ENCODE data around the gene MECP2. TPM values are rescaled to one million over a fixed set of nuclear protein-coding genes. Genes with fewer than 3 reads are reported as not detected.

Gene MECP2
- polyA plus RNA-seq, 2 donors: 9.3 to 13.0 TPM

DNA sequence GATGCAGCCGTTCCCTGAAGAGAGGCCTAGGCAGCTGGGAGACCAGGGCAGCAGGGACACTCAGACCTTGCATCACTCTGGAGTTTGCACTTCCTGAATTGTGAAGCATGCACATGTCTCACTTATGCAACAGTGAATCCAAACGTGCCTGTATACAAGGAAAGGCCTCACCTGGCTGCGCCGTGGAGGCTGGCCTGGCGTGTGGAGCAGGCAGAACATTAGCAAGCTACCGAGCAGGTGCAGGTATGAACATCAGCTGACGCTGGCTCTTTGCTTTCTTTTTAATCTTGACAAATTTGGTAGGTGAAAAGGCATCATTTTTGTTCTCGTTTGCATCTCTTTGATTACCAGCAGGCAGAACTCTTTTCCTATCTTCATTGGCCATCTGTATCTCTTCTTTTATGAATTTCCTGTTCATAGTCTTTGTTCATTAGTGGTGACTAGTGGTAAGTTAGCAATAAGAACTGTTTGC is 40.7 kb downstream of the MECP2 start:
- Histone ChIP-seq H3K36me3 (ENCODE audit: control insufficient read depth in 2 of 2, insufficient read depth in 2 of 2, low read length in 1 of 2) (no peaks in the 10 kb centered on the region), H3K4me1 (ENCODE audit: control insufficient read depth in 2 of 2, insufficient read depth in 2 of 2, low read length in 1 of 2) (no peaks in the 10 kb centered on the region), H3K27me3 (ENCODE audit: control insufficient read depth in 1 of 2, insufficient read depth in 2 of 2, low read length in 2 of 2) (peaks cover 0 to 3% of the 10 kb centered on the region in 2 donors), H3K27ac (ENCODE audit: low read depth in 2 of 2, low read length in 1 of 2) (no peak overlapping the region), H3K9me3 (ENCODE audit: control insufficient read depth in 2 of 2, insufficient read depth in 1 of 2, low read depth in 1 of 2, low read length in 1 of 2) (no peaks in the 10 kb centered on the region), H3K4me3 (ENCODE audit: low read depth in 1 of 2, low read length in 2 of 2) (no peak overlapping the region)
- 49 to 55% methylated on average over 8 of the region's 8 CpGs for WGBS, 2 donors

DNA sequence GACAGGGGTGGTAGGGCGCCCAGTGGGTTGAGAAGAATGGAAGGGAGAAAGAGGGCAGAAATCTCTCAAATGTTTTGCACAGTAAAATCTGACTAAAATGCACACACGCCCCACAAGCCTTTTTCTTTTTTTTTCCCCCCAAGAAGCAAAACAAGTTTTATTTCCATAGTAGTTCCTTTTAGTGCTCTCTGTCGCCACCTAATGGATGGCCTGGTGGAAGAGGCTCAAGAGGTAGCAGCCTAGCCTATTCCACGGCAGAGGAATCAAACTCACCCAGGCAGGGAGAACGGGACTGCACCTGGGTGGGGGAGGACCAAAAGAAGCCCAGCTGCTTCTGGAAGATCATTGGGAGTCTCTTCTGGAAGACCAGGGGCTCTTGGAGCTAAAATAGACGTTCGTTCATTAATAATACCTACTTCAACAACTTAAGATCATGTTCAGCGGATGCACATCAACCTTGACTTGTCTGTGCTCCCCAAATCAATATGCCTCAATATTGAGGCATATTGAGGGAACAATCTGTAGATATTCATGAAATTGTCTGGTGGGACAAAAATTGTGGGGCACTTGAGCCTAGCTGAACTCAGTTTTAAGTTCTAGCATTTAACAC is 46.2 kb downstream of the MECP2 start:
- H3K27ac ChIP-seq (ENCODE audit: low read depth in 2 of 2, low read length in 1 of 2): no peak overlapping the region
- H3K27me3 ChIP-seq (ENCODE audit: control insufficient read depth in 1 of 2, insufficient read depth in 2 of 2, low read length in 2 of 2): no peaks in the 10 kb centered on the region
- 24 to 30% methylated on average over 8 of the region's 8 CpGs for WGBS, 2 donors
- H3K36me3 ChIP-seq (ENCODE audit: control insufficient read depth in 2 of 2, insufficient read depth in 2 of 2, low read length in 1 of 2): no peaks in the 10 kb centered on the region
- H3K9me3 ChIP-seq (ENCODE audit: control insufficient read depth in 2 of 2, insufficient read depth in 1 of 2, low read depth in 1 of 2, low read length in 1 of 2): no peaks in the 10 kb centered on the region
- H3K4me1 ChIP-seq (ENCODE audit: control insufficient read depth in 2 of 2, insufficient read depth in 2 of 2, low read length in 1 of 2): peaks cover 6 to 9% of the 10 kb centered on the region in 2 donors
- H3K4me3 ChIP-seq (ENCODE audit: low read depth in 1 of 2, low read length in 2 of 2): no peak overlapping the region

DNA sequence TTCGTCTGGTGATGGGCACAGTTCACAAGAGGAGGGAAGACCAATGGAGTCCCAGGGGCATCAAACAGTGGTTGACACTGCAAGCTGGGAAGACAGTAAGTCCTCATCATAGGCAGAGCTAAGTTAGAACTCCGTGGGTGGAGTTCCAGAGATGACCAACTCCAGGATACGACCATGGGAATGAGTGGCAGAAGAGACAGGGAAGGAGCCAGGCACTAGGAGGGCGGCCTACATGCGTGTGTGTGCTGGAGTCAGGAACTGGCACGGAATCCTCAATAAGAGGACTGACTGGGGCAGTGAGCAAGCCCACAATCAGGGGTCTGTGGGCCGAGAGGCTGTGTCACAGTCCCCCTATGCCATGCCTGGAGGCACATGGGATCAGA is 47.4 kb downstream of the MECP2 start:
- peak overlapping the region in 1 of 2 donors; percentile 26 for H3K27ac ChIP-seq (ENCODE audit: low read depth in 2 of 2, low read length in 1 of 2)
- no peak overlapping the region for H3K4me3 ChIP-seq (ENCODE audit: low read depth in 1 of 2, low read length in 2 of 2)
- H3K27me3 ChIP-seq (ENCODE audit: control insufficient read depth in 1 of 2, insufficient read depth in 2 of 2, low read length in 2 of 2): no peaks in the 10 kb centered on the region
- H3K9me3 ChIP-seq (ENCODE audit: control insufficient read depth in 2 of 2, insufficient read depth in 1 of 2, low read depth in 1 of 2, low read length in 1 of 2): no peaks in the 10 kb centered on the region
- WGBS, 2 donors: 52 to 58% methylated on average over 7 of the region's 7 CpGs
- H3K36me3 ChIP-seq (ENCODE audit: control insufficient read depth in 2 of 2, insufficient read depth in 2 of 2, low read length in 1 of 2): no peaks in the 10 kb centered on the region
- peaks cover 6 to 11% of the 10 kb centered on the region in 2 donors for H3K4me1 ChIP-seq (ENCODE audit: control insufficient read depth in 2 of 2, insufficient read depth in 2 of 2, low read length in 1 of 2)

DNA sequence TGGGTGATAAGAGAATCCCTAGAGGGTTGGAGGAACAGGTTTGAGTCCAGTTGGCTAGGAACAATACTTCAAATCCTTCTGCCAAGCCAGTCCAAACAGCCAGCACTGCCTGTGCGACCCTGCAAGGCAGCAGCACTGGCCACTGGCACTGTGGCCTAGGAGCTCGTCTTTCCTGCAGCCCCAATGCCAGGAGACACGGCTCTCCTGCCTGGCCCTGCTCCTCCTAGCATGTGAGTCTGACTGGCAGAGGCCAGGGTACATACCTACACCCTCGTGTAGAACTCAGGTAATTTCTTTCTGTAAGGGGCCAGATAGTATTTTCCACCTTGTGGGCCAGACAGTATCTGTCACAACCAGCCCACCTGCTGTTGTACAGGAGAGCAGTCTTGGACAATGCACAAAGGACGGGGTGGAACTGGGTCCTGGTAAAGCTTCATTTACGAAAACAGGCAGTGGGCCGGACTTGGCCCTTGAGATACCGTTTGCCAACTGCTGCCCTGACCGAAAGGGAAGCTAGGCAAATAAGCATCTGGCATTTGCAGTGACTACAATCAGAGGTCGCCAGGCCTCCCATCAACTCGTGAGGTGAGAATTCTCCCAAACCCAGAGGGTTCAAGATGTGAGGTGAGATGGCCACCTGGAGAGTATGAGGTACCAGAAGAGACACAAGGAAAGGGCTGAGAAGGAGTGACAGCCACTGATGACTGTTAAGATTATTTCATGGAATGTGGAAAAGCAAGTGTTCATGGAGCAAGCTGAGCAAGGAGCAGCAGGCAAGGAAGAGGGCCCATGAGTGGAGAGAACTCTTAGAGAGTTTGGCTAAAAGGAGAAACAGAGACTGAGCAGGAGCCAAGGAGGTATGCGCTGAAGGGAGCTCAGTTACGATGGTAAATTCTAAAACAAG is 48.1 kb downstream of the MECP2 start:
- Histone ChIP-seq H3K27ac (ENCODE audit: low read depth in 2 of 2, low read length in 1 of 2) (peak overlapping the region in 1 of 2 donors; percentile 33), H3K4me1 (ENCODE audit: control insufficient read depth in 2 of 2, insufficient read depth in 2 of 2, low read length in 1 of 2) (peaks cover 6 to 11% of the 10 kb centered on the region in 2 donors), H3K4me3 (ENCODE audit: low read depth in 1 of 2, low read length in 2 of 2) (no peak overlapping the region), H3K36me3 (ENCODE audit: control insufficient read depth in 2 of 2, insufficient read depth in 2 of 2, low read length in 1 of 2) (no peaks in the 10 kb centered on the region), H3K9me3 (ENCODE audit: control insufficient read depth in 2 of 2, insufficient read depth in 1 of 2, low read depth in 1 of 2, low read length in 1 of 2) (no peaks in the 10 kb centered on the region), H3K27me3 (ENCODE audit: control insufficient read depth in 1 of 2, insufficient read depth in 2 of 2, low read length in 2 of 2) (no peaks in the 10 kb centered on the region)
- 42 to 55% methylated on average over 13 of the region's 13 CpGs for WGBS, 2 donors

DNA sequence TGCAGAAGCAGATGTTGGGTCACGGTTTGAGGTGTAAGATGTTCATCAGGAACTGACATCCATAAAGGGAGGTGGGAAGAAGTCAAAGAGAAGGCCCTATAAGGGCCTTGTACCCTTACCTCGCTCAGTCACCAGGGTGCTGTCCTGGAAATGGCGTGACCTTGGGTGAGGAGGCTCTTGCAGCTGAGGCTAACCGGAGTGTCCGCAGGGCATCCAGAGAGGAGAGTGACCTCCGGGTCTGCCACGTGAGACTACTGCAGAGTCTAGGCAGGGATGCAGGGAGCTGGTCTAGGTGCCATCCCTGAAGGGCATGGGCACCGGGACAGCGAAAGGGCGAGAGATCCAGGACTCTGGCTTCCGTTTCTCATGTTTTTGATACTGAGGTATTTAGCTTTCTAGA is 49.1 kb downstream of the MECP2 start:
- Histone ChIP-seq H3K36me3 (ENCODE audit: control insufficient read depth in 2 of 2, insufficient read depth in 2 of 2, low read length in 1 of 2) (no peaks in the 10 kb centered on the region), H3K9me3 (ENCODE audit: control insufficient read depth in 2 of 2, insufficient read depth in 1 of 2, low read depth in 1 of 2, low read length in 1 of 2) (no peaks in the 10 kb centered on the region), H3K4me3 (ENCODE audit: low read depth in 1 of 2, low read length in 2 of 2) (no peak overlapping the region), H3K27me3 (ENCODE audit: control insufficient read depth in 1 of 2, insufficient read depth in 2 of 2, low read length in 2 of 2) (no peaks in the 10 kb centered on the region), H3K27ac (ENCODE audit: low read depth in 2 of 2, low read length in 1 of 2) (peak overlapping the region in 1 of 2 donors; percentile 44), H3K4me1 (ENCODE audit: control insufficient read depth in 2 of 2, insufficient read depth in 2 of 2, low read length in 1 of 2) (peaks cover 6 to 11% of the 10 kb centered on the region in 2 donors)
- 84 to 90% methylated on average over 11 of the region's 11 CpGs for WGBS, 2 donors

DNA sequence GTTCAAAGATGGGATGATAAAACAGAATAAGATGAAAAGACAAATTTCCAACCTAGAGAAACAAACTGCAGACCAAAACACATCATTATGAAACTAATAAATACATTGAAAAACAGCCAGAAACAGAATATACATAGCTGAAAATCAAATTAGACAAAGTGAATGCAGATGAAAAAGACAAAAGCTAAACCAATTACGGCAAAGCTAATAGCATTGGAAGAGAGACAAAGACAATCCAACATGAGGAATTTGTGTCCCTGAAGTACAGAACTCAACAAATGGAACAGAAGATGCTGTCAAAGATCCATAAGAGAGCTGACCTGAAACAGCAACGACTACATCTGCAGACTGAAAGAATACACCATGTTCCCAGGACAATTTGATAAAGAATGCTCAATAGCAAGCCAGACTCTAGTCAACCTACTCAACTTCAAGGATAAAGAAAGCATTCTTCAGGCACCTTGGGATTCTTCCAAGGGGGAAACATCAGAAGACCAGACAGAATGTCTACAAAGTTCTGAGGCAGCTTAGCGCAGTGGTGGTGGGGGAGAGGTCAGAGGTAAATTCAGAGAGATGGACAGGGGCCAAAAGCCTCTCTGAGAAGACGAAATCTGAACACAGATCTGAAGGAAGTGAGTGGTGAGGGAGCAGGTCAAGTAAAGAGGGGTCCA is 50.4 kb downstream of the MECP2 start:
- peaks cover 6 to 11% of the 10 kb centered on the region in 2 donors for H3K4me1 ChIP-seq (ENCODE audit: control insufficient read depth in 2 of 2, insufficient read depth in 2 of 2, low read length in 1 of 2)
- WGBS, 2 donors: 39 to 56% methylated on average over 4 of the region's 4 CpGs
- no peaks in the 10 kb centered on the region for H3K27me3 ChIP-seq (ENCODE audit: control insufficient read depth in 1 of 2, insufficient read depth in 2 of 2, low read length in 2 of 2)
- no peaks in the 10 kb centered on the region for H3K36me3 ChIP-seq (ENCODE audit: control insufficient read depth in 2 of 2, insufficient read depth in 2 of 2, low read length in 1 of 2)
- no peaks in the 10 kb centered on the region for H3K9me3 ChIP-seq (ENCODE audit: control insufficient read depth in 2 of 2, insufficient read depth in 1 of 2, low read depth in 1 of 2, low read length in 1 of 2)
- no peak overlapping the region for H3K4me3 ChIP-seq (ENCODE audit: low read depth in 1 of 2, low read length in 2 of 2)
- peak overlapping the region in 1 of 2 donors; percentile 39 for H3K27ac ChIP-seq (ENCODE audit: low read depth in 2 of 2, low read length in 1 of 2)

DNA sequence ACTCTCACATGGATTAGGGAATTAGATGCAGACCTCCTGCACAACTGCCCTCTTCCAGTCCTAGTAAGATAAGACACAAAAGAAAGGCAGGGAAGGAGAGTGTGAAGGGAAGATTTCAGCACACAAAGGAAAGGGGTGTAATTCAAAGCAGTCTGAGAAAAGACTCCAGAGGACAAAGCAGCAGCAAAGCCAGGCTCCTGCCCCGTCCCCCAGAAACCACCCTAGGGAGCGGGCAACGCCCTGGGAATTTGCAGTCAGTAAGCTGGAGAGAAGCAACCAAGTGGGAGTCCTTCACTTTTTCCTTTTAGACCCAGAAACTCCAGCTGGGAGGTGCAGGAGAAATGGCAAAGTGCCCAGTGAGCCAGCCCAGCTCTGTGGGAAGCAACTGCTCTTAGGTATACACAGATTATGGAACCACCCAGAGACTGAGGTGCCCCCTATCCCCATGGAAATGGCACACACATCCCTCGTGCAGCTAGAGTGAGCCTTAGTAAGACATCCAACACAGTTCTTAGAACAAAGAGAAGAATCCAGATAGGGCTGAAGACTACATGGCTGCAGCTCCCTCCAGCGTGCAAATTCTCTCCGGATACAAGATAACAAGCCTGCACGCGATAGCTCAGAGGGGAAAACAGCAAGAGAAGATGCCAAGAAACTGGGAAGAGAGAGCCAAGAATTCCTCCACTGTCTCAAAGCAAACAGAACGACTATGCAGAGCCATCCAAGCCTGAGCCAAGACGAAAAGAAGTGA is 51.3 kb downstream of the MECP2 start:
- Histone ChIP-seq H3K9me3 (ENCODE audit: control insufficient read depth in 2 of 2, insufficient read depth in 1 of 2, low read depth in 1 of 2, low read length in 1 of 2) (no peaks in the 10 kb centered on the region), H3K36me3 (ENCODE audit: control insufficient read depth in 2 of 2, insufficient read depth in 2 of 2, low read length in 1 of 2) (no peaks in the 10 kb centered on the region), H3K27ac (ENCODE audit: low read depth in 2 of 2, low read length in 1 of 2) (peak overlapping the region; percentile 39 to 73), H3K4me3 (ENCODE audit: low read depth in 1 of 2, low read length in 2 of 2) (no peak overlapping the region), H3K4me1 (ENCODE audit: control insufficient read depth in 2 of 2, insufficient read depth in 2 of 2, low read length in 1 of 2) (peaks cover 6 to 11% of the 10 kb centered on the region in 2 donors), H3K27me3 (ENCODE audit: control insufficient read depth in 1 of 2, insufficient read depth in 2 of 2, low read length in 2 of 2) (no peaks in the 10 kb centered on the region)
- WGBS, 2 donors: 25 to 31% methylated on average over 10 of the region's 10 CpGs

DNA sequence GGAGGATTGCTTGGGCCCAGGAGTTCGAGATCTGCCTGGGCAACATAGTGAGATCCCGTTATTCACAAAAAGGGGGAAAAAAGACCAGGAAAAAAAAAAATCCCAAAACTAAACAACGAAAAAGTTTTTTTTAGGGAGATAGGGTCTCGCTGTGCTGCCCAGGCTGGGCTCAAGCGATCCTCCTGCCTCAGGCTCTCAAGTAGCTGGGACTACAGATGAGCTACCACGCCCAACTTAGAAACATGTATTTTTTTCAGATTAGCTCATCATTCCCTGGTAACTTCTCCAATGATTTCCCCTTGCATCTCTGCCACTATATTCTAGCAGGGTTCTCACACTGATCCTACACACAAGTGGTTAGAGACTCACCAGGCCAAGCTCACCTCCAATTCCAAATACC is 53.4 kb downstream of the MECP2 start:
- H3K27ac ChIP-seq (ENCODE audit: low read depth in 2 of 2, low read length in 1 of 2): no peak overlapping the region
- H3K9me3 ChIP-seq (ENCODE audit: control insufficient read depth in 2 of 2, insufficient read depth in 1 of 2, low read depth in 1 of 2, low read length in 1 of 2): no peaks in the 10 kb centered on the region
- no peaks in the 10 kb centered on the region for H3K27me3 ChIP-seq (ENCODE audit: control insufficient read depth in 1 of 2, insufficient read depth in 2 of 2, low read length in 2 of 2)
- no peak overlapping the region for H3K4me3 ChIP-seq (ENCODE audit: low read depth in 1 of 2, low read length in 2 of 2)
- no peaks in the 10 kb centered on the region for H3K36me3 ChIP-seq (ENCODE audit: control insufficient read depth in 2 of 2, insufficient read depth in 2 of 2, low read length in 1 of 2)
- 84 to 87% methylated on average over 6 of the region's 6 CpGs for WGBS, 2 donors
- H3K4me1 ChIP-seq (ENCODE audit: control insufficient read depth in 2 of 2, insufficient read depth in 2 of 2, low read length in 1 of 2): peaks cover 0 to 7% of the 10 kb centered on the region in 2 donors

Data from esophagus (tissue), 2 donors.